Ishikawa (cell line): Measurements from ENCODE around the gene TMEM80.

ENCODE experiments used
- CEBPB ChIP-seq: IDR thresholded peaks from 2 replicates; pipeline ENCODE4 v1.6.1; 2012
- CREB1 ChIP-seq: IDR thresholded peaks from 2 replicates; pipeline ENCODE4 v1.6.1; 2012; ENCODE audit warnings: low read depth
- EP300 ChIP-seq: IDR thresholded peaks from 2 replicates; pipeline ENCODE4 v1.6.1; 2012; ENCODE audit warnings: borderline replicate concordance
- FOXM1 ChIP-seq: IDR thresholded peaks from 2 replicates; pipeline ENCODE4 v1.6.1; 2012; ENCODE audit warnings: low read depth, borderline replicate concordance
- NFIC ChIP-seq: IDR thresholded peaks from 2 replicates; pipeline ENCODE4 v1.6.1; 2012
- RAD21 ChIP-seq: IDR thresholded peaks from 2 replicates; pipeline ENCODE4 v1.6.1; 2012; ENCODE audit warnings: low read depth
- TAF1 ChIP-seq: IDR thresholded peaks from 2 replicates; pipeline ENCODE4 v1.6.1; 2012; ENCODE audit warnings: low read depth, mild to moderate bottlenecking
- TCF12 ChIP-seq: IDR thresholded peaks from 2 replicates; pipeline ENCODE4 v1.6.1; 2012; ENCODE audit warnings: low read depth
- TEAD4 ChIP-seq: IDR thresholded peaks from 2 replicates; pipeline ENCODE4 v1.6.1; 2012
- YY1 ChIP-seq: IDR thresholded peaks from 2 replicates; pipeline ENCODE4 v1.6.1; 2012; ENCODE audit warnings: low read depth
- TF ChIP-seq, protein P1 (sequence below): IDR thresholded peaks from 2 replicates; pipeline ENCODE4 v1.6.1; 2012
- TF ChIP-seq, protein P2 (sequence below): IDR thresholded peaks from 2 replicates; pipeline ENCODE4 v1.6.1; 2012; ENCODE audit warnings: low read depth, mild to moderate bottlenecking

DNA sequence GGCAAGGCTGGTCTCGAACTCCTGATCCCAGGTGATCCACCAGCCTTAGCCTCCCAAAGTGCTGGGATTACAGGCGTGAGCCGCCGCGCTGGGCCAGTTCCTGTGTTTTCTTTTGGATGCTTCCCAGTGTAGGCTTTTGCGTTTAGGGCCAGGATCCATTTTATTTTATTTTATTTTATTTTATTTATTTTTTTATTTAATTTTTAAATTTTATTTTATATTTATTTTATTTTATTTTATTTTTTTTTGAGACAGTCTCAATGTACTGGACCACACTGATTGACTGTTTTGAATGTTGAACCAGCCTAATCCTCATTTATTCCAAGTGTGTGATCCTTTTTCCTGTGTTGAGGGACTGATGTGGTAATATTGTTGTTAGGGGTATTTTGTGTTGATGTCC, 18.8 kb downstream of the TMEM80 start:
- TF ChIP-seq, protein P1, sequence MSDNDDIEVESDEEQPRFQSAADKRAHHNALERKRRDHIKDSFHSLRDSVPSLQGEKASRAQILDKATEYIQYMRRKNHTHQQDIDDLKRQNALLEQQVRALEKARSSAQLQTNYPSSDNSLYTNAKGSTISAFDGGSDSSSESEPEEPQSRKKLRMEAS = no peak
- no peak for TF ChIP-seq TAF1
- TF ChIP-seq CEBPB = no peak
- no peak for TF ChIP-seq EP300
- TF ChIP-seq RAD21 = no peak
- TF ChIP-seq NFIC = no peak
- TF ChIP-seq FOXM1 = no peak
- TF ChIP-seq TEAD4 = no peak
- TF ChIP-seq TCF12 = no peak
- TF ChIP-seq YY1 = no peak
- TF ChIP-seq, protein P2, sequence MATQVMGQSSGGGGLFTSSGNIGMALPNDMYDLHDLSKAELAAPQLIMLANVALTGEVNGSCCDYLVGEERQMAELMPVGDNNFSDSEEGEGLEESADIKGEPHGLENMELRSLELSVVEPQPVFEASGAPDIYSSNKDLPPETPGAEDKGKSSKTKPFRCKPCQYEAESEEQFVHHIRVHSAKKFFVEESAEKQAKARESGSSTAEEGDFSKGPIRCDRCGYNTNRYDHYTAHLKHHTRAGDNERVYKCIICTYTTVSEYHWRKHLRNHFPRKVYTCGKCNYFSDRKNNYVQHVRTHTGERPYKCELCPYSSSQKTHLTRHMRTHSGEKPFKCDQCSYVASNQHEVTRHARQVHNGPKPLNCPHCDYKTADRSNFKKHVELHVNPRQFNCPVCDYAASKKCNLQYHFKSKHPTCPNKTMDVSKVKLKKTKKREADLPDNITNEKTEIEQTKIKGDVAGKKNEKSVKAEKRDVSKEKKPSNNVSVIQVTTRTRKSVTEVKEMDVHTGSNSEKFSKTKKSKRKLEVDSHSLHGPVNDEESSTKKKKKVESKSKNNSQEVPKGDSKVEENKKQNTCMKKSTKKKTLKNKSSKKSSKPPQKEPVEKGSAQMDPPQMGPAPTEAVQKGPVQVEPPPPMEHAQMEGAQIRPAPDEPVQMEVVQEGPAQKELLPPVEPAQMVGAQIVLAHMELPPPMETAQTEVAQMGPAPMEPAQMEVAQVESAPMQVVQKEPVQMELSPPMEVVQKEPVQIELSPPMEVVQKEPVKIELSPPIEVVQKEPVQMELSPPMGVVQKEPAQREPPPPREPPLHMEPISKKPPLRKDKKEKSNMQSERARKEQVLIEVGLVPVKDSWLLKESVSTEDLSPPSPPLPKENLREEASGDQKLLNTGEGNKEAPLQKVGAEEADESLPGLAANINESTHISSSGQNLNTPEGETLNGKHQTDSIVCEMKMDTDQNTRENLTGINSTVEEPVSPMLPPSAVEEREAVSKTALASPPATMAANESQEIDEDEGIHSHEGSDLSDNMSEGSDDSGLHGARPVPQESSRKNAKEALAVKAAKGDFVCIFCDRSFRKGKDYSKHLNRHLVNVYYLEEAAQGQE = no peak
- no peak for TF ChIP-seq CREB1
